Measurements from ENCODE around the gene CABLES1. TPM values are rescaled to one million over a fixed set of nuclear protein-coding genes. Genes with fewer than 3 reads are reported as not detected.

The CABLES1 gene
- total RNA-seq, 1 experiment from 2014 or later, result 29.5 TPM

DNA sequence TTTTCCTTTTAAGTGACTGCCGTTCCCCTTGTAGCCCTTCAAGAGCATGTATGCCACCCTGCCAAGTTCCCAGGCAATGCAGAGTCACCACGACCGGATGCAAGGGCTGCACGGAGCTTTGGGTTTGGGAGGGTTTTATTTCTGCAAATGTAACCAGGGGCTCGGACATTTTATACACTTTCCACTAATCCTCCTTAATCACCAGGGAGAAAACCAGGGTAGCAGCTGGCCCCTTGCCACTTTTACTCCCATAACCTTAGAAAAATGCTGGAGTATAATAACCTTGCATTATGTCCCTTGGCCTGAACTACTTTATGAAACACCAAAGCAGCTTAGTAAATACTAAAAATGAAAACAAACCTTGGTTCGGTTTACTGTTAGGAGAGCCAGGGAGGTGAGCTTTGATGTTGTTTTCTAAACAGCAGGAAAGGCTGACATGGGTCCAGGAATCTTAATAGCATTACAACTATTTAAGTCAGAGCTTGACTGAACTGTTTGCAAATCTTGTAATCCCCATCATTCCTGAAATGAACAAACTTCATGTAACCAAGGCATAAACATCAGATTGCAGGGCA, 165.0 kb downstream of the CABLES1 start:
- no TSS peak for BruUV-seq (replicated peaks)
- H3K36me3 ChIP-seq (ENCODE audit: control insufficient read depth, insufficient read depth, low read length), result no peaks in the 10 kb centered on the region
- no peaks in the 10 kb centered on the region for H3K27me3 ChIP-seq (replicated peaks; ENCODE audit: control insufficient read depth, insufficient read depth, low read length)
- no peaks in the 10 kb centered on the region for H3K9me3 ChIP-seq
- H3K4me3 ChIP-seq (ENCODE audit: low read depth, low read length), result no peak overlapping the region
- intact Hi-C loops (cut with micrococcal nuclease; ENCODE audit: unreplicated experiment), result no loop called here
- Mint-ChIP-seq H3K9me3 (ENCODE audit: unreplicated experiment) (no peaks in the 10 kb centered on the region), H3K36me3 (ENCODE audit: insufficient read depth, unreplicated experiment) (no peaks in the 10 kb centered on the region), H3K4me3 (ENCODE audit: unreplicated experiment) (no peak overlapping the region), H3K27ac (ENCODE audit: unreplicated experiment) (no peak overlapping the region), H3K4me1 (ENCODE audit: low read depth, unreplicated experiment) (no peaks in the 10 kb centered on the region), H3K27me3 (ENCODE audit: insufficient read depth, unreplicated experiment) (no peaks in the 10 kb centered on the region)
- TF ChIP-seq, protein P1, sequence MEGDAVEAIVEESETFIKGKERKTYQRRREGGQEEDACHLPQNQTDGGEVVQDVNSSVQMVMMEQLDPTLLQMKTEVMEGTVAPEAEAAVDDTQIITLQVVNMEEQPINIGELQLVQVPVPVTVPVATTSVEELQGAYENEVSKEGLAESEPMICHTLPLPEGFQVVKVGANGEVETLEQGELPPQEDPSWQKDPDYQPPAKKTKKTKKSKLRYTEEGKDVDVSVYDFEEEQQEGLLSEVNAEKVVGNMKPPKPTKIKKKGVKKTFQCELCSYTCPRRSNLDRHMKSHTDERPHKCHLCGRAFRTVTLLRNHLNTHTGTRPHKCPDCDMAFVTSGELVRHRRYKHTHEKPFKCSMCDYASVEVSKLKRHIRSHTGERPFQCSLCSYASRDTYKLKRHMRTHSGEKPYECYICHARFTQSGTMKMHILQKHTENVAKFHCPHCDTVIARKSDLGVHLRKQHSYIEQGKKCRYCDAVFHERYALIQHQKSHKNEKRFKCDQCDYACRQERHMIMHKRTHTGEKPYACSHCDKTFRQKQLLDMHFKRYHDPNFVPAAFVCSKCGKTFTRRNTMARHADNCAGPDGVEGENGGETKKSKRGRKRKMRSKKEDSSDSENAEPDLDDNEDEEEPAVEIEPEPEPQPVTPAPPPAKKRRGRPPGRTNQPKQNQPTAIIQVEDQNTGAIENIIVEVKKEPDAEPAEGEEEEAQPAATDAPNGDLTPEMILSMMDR (IDR thresholded peaks at IDR 0.05; ENCODE audit: insufficient read depth in 1 of 2, low read depth in 1 of 2, low read length in 1 of 2, severe bottlenecking in 1 of 2, unreplicated experiment in 1 of 2), result no peak
- POLR2A ChIA-PET, result no interaction called here
- CTCF ChIA-PET, result no interaction called here
- DNase-seq, result no peak
- H3K4me1 ChIP-seq, result no peaks in the 10 kb centered on the region

DNA sequence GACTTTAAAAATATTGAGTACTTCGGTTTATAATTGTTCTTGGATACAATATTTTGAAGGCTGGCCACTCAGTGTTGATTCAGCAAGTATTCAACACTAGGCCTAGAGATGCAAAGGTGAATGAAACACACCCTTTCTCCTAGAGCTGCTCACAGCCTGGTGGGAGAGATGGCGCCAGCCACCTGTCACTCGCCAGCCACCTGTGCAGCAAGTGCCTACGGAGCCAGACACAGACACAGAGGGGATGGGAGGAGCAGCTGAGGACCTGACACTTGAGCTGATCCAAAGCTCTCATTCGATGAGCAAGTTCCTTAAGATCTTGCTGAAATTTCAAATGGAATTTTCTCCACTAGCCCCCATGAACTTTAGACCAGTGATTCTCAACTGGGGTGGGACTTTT, 166.7 kb downstream of the CABLES1 start:
- no peak overlapping the region for H3K27ac Mint-ChIP-seq (ENCODE audit: unreplicated experiment)
- Histone ChIP-seq H3K4me3 (ENCODE audit: low read depth, low read length) (no peak overlapping the region), H3K27me3 (replicated peaks; ENCODE audit: control insufficient read depth, insufficient read depth, low read length) (no peaks in the 10 kb centered on the region), H3K4me1 (no peaks in the 10 kb centered on the region), H3K36me3 (ENCODE audit: control insufficient read depth, insufficient read depth, low read length) (no peaks in the 10 kb centered on the region), H3K9me3 (no peaks in the 10 kb centered on the region)
- H3K27me3 Mint-ChIP-seq (ENCODE audit: insufficient read depth, unreplicated experiment), result no peaks in the 10 kb centered on the region
- H3K9me3 Mint-ChIP-seq (ENCODE audit: unreplicated experiment), result no peaks in the 10 kb centered on the region
- POLR2A ChIA-PET, result no interaction called here
- H3K4me1 Mint-ChIP-seq (ENCODE audit: low read depth, unreplicated experiment), result no peaks in the 10 kb centered on the region
- no peak for DNase-seq
- CTCF ChIA-PET, result no interaction called here
- no peaks in the 10 kb centered on the region for H3K36me3 Mint-ChIP-seq (ENCODE audit: insufficient read depth, unreplicated experiment)
- intact Hi-C loops (cut with micrococcal nuclease; ENCODE audit: unreplicated experiment), result no loop called here
- TF ChIP-seq, protein P1 (IDR thresholded peaks at IDR 0.05; ENCODE audit: insufficient read depth in 1 of 2, low read depth in 1 of 2, low read length in 1 of 2, severe bottlenecking in 1 of 2, unreplicated experiment in 1 of 2), result no peak
- H3K4me3 Mint-ChIP-seq (ENCODE audit: unreplicated experiment), result no peak overlapping the region
- no TSS peak for BruUV-seq (replicated peaks)

DNA sequence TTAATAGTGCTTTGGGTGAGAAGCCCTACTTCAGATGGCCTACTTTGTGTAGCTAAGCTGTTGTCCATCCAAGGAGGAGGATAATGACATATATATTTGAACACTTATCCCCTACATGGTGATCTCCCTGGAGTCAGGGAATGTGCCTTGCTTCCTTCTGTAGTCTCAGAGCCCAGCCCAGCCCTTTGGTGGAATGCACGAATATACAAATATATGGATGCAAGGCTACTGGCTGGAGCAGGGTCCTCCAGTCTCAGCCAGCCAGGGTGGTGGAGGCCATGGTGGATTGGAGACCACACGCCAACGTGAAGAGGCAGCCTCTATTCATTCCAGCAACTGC, 167.2 kb downstream of the CABLES1 start:
- no peaks in the 10 kb centered on the region for H3K27me3 ChIP-seq (replicated peaks; ENCODE audit: control insufficient read depth, insufficient read depth, low read length)
- no TSS peak for BruUV-seq (replicated peaks)
- Mint-ChIP-seq H3K27ac (ENCODE audit: unreplicated experiment) (no peak overlapping the region), H3K4me3 (ENCODE audit: unreplicated experiment) (no peak overlapping the region), H3K4me1 (ENCODE audit: low read depth, unreplicated experiment) (no peaks in the 10 kb centered on the region), H3K36me3 (ENCODE audit: insufficient read depth, unreplicated experiment) (no peaks in the 10 kb centered on the region), H3K9me3 (ENCODE audit: unreplicated experiment) (no peaks in the 10 kb centered on the region), H3K27me3 (ENCODE audit: insufficient read depth, unreplicated experiment) (no peaks in the 10 kb centered on the region)
- TF ChIP-seq, protein P1 (IDR thresholded peaks at IDR 0.05; ENCODE audit: insufficient read depth in 1 of 2, low read depth in 1 of 2, low read length in 1 of 2, severe bottlenecking in 1 of 2, unreplicated experiment in 1 of 2), result no peak
- intact Hi-C loops (cut with micrococcal nuclease; ENCODE audit: unreplicated experiment), result no loop called here
- H3K4me3 ChIP-seq (ENCODE audit: low read depth, low read length), result no peak overlapping the region
- no peak for DNase-seq
- ChIA-PET CTCF (no interaction called here), POLR2A (no interaction called here)
- H3K36me3 ChIP-seq (ENCODE audit: control insufficient read depth, insufficient read depth, low read length), result no peaks in the 10 kb centered on the region
- no peaks in the 10 kb centered on the region for H3K9me3 ChIP-seq
- no peaks in the 10 kb centered on the region for H3K4me1 ChIP-seq
